AG10803 (cell line): ENCODE results near the gene ADH4.
A peak's percentile ranks its signal among the peaks of the same experiment; 100 is the strongest.
"Not testable (repeated sequence)": the region's sequence is repeated elsewhere in the genome, so short reads cannot be mapped to it uniquely, and the experiment has no call there.

Experiments used
- DNase-seq: peaks from one replicate; pipeline ENCODE4 v3.0.0; 2010; ENCODE audit warnings: low read depth
- H3K4me3 ChIP-seq: 2 replicates; pipeline ENCODE4 v1.5.1; 2011; ENCODE audit warnings: mild to moderate bottlenecking, low read length, control low read depth
- TF ChIP-seq, protein P1 (sequence below): conservative IDR thresholded peaks from 2 replicates; pipeline ENCODE4 v1.5.1; 2011; ENCODE audit warnings: mild to moderate bottlenecking, low read length, control low read depth, inconsistent platforms

Gene ADH4

DNA sequence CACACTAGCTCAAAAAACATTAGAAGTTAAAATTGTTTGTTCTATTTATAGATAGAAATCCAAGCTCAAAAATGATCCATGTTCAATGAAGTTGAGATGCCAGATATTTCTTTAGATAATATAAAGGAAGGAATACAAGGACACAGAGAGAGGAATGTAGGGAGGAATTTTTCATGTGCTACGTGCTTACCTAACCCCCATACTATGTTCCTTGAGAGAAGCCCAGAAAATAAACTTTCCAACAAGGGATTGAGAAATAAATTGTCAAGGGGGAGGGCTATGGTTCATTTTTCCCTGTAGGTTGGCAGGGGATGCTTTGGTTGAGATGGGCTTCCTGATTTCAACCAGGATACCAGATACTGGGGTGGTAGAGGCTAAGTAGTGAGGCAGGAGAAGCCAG, 39.9 kb downstream of the ADH4 start:
- peak; percentile 69 for DNase-seq
- H3K4me3 ChIP-seq, result no peak overlapping the region
- TF ChIP-seq, protein P1, sequence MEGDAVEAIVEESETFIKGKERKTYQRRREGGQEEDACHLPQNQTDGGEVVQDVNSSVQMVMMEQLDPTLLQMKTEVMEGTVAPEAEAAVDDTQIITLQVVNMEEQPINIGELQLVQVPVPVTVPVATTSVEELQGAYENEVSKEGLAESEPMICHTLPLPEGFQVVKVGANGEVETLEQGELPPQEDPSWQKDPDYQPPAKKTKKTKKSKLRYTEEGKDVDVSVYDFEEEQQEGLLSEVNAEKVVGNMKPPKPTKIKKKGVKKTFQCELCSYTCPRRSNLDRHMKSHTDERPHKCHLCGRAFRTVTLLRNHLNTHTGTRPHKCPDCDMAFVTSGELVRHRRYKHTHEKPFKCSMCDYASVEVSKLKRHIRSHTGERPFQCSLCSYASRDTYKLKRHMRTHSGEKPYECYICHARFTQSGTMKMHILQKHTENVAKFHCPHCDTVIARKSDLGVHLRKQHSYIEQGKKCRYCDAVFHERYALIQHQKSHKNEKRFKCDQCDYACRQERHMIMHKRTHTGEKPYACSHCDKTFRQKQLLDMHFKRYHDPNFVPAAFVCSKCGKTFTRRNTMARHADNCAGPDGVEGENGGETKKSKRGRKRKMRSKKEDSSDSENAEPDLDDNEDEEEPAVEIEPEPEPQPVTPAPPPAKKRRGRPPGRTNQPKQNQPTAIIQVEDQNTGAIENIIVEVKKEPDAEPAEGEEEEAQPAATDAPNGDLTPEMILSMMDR, result no peak

GRCh38 chr4:99103166-99103565, 40.9 kb downstream of the ADH4 start:
- no peak overlapping the region for H3K4me3 ChIP-seq
- no peak for DNase-seq
- TF ChIP-seq, protein P1, result no peak

DNA sequence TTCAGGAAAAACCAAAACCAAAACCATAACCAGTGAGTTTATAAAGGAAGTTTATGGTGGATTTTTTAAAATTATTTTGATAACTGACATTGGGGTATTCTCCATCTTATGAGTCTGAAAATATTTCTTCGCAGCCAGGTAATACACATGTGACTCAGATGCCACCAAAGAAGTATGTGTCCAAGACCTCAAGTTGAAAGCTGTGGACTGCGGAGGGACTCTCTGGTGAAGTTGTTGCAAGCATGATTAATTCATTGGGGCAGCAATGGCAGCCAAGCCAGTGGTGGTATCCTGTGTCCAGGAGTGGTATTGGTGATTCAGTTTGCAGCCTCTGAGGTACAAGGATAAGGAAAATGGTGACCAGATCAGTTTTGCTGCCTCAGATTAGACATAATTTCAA, 41.5 kb downstream of the ADH4 start:
- DNase-seq, result no peak
- TF ChIP-seq, protein P1, result no peak

GRCh38 chr4:99100876-99101275, 43.2 kb downstream of the ADH4 start:
- DNase-seq, result peak; percentile 70
- H3K4me3 ChIP-seq, result no peak overlapping the region
- TF ChIP-seq, protein P1, result no peak

More for the DNA sequence above, 41.5 kb downstream of the ADH4 start:
- H3K4me3 ChIP-seq, result no peak overlapping the region

- peak; percentile 53 for DNase-seq
- H3K4me3 ChIP-seq, result not testable (repeated sequence)
Measured at GRCh38 chr4:99099814-99100213, 44.3 kb downstream of the ADH4 start.

DNA sequence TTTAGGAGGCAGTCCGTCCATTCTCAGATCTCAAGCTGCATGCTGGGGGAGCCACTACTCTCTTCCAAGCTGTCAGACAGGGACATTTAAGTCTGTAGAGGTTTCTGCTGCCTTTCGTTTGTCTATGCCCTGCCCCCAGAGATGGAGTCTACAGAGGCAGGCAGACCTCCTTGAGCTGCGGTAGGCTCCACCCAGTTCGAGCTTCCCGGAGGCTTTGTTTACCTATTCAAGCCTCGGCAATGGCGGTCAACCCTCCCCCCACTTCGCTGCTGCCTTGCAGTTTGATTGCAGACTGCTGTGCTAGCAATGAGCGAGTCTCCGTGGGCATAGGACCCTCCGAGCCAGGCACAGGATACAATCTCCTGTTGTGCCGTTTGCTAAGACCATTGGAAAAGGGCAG, 44.8 kb downstream of the ADH4 start:
- DNase-seq, result no peak
- no peak overlapping the region for H3K4me3 ChIP-seq
- TF ChIP-seq, protein P1, result no peak

GRCh38 chr4:99091841-99092240, 52.3 kb downstream of the ADH4 start:
- DNase-seq, H3K4me3 ChIP-seq: not testable (repeated sequence)

DNA sequence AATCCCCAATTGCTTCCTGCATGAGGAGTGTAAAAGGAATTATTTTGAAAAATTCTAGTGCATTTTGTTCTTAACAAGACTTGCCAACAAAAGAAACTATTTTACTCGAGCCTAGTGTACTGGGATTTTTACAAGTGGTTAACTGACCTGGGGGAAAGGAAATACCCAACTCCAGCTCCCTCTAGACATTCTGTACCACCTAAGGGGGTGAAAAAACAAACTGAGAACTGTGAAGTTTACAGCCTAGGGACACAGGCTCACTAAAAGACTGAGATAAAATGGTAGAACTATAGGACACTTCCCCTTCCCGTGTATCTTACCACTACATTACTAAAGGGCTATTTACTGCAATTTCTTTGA, 52.9 kb downstream of the ADH4 start:
- H3K4me3 ChIP-seq, result peak overlapping the region; percentile 98
- TF ChIP-seq, protein P1, result no peak
- DNase-seq, result no peak
